ENCODE results near the gene SEPTIN14. TPM values are rescaled to one million over a fixed set of nuclear protein-coding genes. Genes with fewer than 3 reads are reported as not detected.
"Not testable (repeated sequence)": the region's sequence is repeated elsewhere in the genome, so short reads cannot be mapped to it uniquely, and the experiment has no call there.

SEPTIN14 gene
- total RNA-seq, 1 donor from 2014 or later, result not detected

DNA sequence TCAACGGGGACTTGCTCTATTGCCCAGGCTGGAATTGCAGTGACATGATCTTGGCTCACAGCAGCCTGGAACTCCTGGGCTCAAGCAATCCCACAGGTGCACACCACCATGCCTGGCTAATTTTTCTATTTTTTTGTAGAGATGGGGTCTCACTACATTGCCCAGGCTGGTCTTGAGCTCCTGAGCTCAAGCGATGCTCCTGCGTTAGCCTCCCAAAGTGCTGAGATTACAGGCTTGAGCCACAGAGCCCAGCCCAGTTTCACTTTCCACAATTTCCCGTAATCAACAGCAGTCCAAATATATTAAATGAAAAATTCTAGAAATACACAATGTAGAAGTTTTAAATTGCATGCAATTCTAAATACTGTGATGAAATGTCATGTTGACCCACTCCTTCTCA is 24.0 kb downstream of the SEPTIN14 start:
- Histone ChIP-seq H3K27me3 (no peaks in the 10 kb centered on the region), H3K4me1 (no peaks in the 10 kb centered on the region), H3K4me3 (no peak overlapping the region), H3K27ac (no peak overlapping the region), H3K9me3 (no peaks in the 10 kb centered on the region), H3K36me3 (no peaks in the 10 kb centered on the region)
- DNase-seq (no peak), ATAC-seq (no peak)
- intact Hi-C loops (cut with DNase I), result no loop called here
- TF ChIP-seq CTCF (IDR thresholded peaks at IDR 0.05), result no peak

DNA sequence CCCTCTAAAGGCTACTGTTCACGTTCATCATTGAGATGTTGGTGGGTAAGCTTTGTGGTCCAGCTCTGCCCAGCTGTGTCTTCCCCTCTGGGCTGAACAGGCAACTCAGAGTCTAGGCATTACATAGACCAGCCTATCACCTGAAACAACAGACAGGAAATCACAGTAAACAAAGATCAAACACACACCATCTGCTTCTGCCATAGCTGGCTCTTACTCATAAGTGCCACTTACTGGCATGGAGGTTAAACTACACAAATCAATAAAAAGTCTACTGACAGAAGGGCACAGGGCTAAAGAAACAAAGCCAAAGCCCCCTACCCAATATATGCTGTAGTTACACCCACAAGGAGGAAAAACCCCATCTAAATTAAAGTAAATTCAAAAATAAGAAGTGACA is 35.0 kb downstream of the SEPTIN14 start:
- TF ChIP-seq CTCF (IDR thresholded peaks at IDR 0.05), result no peak
- no peaks in the 10 kb centered on the region for H3K36me3 ChIP-seq
- H3K27me3 ChIP-seq, result no peaks in the 10 kb centered on the region
- no peaks in the 10 kb centered on the region for H3K4me1 ChIP-seq
- no peak for DNase-seq
- H3K4me3 ChIP-seq, result no peak overlapping the region
- H3K27ac ChIP-seq, result no peak overlapping the region
- no peak for ATAC-seq
- intact Hi-C loops (cut with DNase I), result no loop called here
- H3K9me3 ChIP-seq, result no peaks in the 10 kb centered on the region

GRCh38 chr7:55818686-55819085 is 43.9 kb downstream of the SEPTIN14 start:
- Histone ChIP-seq H3K4me3 (no peak overlapping the region), H3K27ac (no peak overlapping the region), H3K9me3 (peaks cover 7% of the 10 kb centered on the region), H3K27me3 (no peaks in the 10 kb centered on the region), H3K4me1 (no peaks in the 10 kb centered on the region), H3K36me3 (no peaks in the 10 kb centered on the region)
- no peak for ATAC-seq
- TF ChIP-seq CTCF (IDR thresholded peaks at IDR 0.05), result no peak
- intact Hi-C loops (cut with DNase I), result no loop called here
- no peak for DNase-seq

DNA sequence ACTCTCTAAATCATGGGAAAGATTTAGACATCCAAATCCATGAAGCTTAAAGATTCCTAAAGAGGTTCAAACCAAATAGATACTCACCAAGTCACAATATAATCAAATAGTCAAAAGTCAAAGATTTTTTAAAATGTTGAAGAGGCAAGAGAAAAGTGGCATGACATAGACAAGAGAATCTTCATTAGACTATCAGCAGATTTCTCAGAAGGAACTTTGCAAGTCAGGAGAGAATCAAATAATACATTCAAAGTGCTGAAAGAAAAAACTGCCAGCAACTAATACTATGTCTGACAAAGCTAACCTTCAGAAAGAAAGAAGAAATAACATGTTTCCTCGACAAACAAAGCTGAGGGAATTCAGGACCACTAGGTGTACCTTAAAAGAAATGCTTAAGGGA is 65.3 kb downstream of the SEPTIN14 start:
- H3K4me1 ChIP-seq; H3K36me3 ChIP-seq; H3K4me3 ChIP-seq; DNase-seq; H3K27me3 ChIP-seq; ATAC-seq; H3K27ac ChIP-seq; intact Hi-C loops (cut with DNase I); H3K9me3 ChIP-seq: not testable (repeated sequence)

- intact Hi-C loops (cut with DNase I), result no loop called here
- no peak for DNase-seq
These were observed 68.0 kb downstream of the SEPTIN14 start for GRCh38 chr7:55794527-55794926.

DNA sequence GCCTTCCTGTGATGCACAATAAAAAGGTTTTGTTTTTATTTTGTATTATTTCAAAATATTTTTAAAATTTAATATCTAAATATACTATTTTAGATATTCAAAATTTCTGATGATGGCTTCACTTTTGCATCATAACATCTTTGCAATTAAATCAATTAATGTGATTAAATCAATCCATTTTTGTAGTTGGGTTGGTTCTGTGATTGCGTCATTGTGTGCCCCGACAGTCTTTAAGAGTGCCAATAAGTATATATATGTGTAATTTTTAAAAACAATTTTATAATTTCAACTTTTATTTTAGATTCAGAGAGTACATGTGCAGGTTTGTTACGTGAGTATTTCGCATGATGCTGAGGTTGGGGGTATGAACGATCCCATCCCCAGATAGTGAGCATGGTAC is 70.5 kb downstream of the SEPTIN14 start:
- Histone ChIP-seq H3K4me1 (no peaks in the 10 kb centered on the region), H3K27ac (no peak overlapping the region), H3K4me3 (no peak overlapping the region), H3K27me3 (no peaks in the 10 kb centered on the region), H3K36me3 (no peaks in the 10 kb centered on the region), H3K9me3 (no peaks in the 10 kb centered on the region)
- ATAC-seq, result no peak
- no peak for TF ChIP-seq CTCF (IDR thresholded peaks at IDR 0.05)
- DNase-seq, result no peak
- intact Hi-C loops (cut with DNase I), result no loop called here

More at GRCh38 chr7:55794527-55794926, 68.0 kb downstream of the SEPTIN14 start:
- Histone ChIP-seq H3K4me3 (no peak overlapping the region), H3K36me3 (no peaks in the 10 kb centered on the region), H3K27me3 (no peaks in the 10 kb centered on the region), H3K9me3 (peaks cover 8% of the 10 kb centered on the region), H3K27ac (no peak overlapping the region), H3K4me1 (no peaks in the 10 kb centered on the region)
- TF ChIP-seq CTCF (IDR thresholded peaks at IDR 0.05), result no peak
- no peak for ATAC-seq

Data from upper lobe of right lung (tissue), 1 donor.